ENCODE data around the gene MARCO. TPM values are rescaled to one million over a fixed set of nuclear protein-coding genes. Genes with fewer than 3 reads are reported as not detected.

Gene MARCO
- total RNA-seq, 1 donor from 2014 or later = not detected

DNA sequence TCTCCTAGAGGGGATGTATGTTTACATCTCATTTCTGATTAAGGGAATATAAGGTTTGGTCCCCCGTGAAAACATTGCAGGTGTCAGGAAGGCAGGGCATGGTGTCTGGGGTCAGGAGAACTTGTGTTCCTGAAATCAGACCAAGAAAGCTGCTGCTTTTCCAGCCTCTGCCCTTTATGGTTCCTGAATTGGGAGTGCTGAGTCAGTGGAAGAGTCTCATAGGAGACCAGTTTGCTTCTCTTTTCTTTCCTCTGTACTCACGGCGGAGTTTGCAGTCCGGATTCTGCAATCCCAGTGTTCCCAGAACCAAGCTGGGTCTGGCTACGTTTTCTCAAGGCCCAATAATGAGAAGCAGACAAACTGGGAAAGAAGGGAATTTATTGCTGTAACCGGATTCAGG is 5.1 kb upstream of the MARCO start:
- DNase-seq (ENCODE audit: low read depth) = no peak
- no peaks in the 10 kb centered on the region for H3K27me3 ChIP-seq (ENCODE audit: insufficient read depth, low read length)
- no peaks in the 10 kb centered on the region for H3K9me3 ChIP-seq (ENCODE audit: insufficient read depth, low read depth, low read length)
- FAIRE-seq = no peak
- no peaks in the 10 kb centered on the region for H3K79me2 ChIP-seq (ENCODE audit: insufficient read depth, low read length)
- TF ChIP-seq, protein P1, sequence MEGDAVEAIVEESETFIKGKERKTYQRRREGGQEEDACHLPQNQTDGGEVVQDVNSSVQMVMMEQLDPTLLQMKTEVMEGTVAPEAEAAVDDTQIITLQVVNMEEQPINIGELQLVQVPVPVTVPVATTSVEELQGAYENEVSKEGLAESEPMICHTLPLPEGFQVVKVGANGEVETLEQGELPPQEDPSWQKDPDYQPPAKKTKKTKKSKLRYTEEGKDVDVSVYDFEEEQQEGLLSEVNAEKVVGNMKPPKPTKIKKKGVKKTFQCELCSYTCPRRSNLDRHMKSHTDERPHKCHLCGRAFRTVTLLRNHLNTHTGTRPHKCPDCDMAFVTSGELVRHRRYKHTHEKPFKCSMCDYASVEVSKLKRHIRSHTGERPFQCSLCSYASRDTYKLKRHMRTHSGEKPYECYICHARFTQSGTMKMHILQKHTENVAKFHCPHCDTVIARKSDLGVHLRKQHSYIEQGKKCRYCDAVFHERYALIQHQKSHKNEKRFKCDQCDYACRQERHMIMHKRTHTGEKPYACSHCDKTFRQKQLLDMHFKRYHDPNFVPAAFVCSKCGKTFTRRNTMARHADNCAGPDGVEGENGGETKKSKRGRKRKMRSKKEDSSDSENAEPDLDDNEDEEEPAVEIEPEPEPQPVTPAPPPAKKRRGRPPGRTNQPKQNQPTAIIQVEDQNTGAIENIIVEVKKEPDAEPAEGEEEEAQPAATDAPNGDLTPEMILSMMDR (IDR thresholded peaks at IDR 0.05; ENCODE audit: insufficient read depth, low read depth, low read length) = no peak
- TF ChIP-seq EZH2 (IDR thresholded peaks at IDR 0.05; ENCODE audit: insufficient read depth, low read length) = no peak
- no peak overlapping the region for H3K9ac ChIP-seq (ENCODE audit: low read length)
- H2AFZ ChIP-seq (ENCODE audit: low read depth, low read length) = no peak overlapping the region
- H3K36me3 ChIP-seq (ENCODE audit: insufficient read depth, low read length) = no peaks in the 10 kb centered on the region
- peaks cover 2% of the 10 kb centered on the region for H3K36me3 Mint-ChIP-seq (ENCODE audit: low read depth, unreplicated experiment)
- no peak overlapping the region for H3K4me3 ChIP-seq (ENCODE audit: insufficient read depth, low read depth, low read length)
- H3K4me1 ChIP-seq (ENCODE audit: insufficient read depth, low read length) = no peaks in the 10 kb centered on the region
- H3K27me3 Mint-ChIP-seq (ENCODE audit: low read depth, unreplicated experiment) = peaks cover 43% of the 10 kb centered on the region
- no peak overlapping the region for H3K27ac ChIP-seq (ENCODE audit: low read depth, low read length)
- H3K9me3 Mint-ChIP-seq (ENCODE audit: unreplicated experiment) = peaks cover 17% of the 10 kb centered on the region
- no peak overlapping the region for H3K4me3 Mint-ChIP-seq (ENCODE audit: unreplicated experiment)
- H3K4me2 ChIP-seq (ENCODE audit: low read length) = no peak overlapping the region
- no peak overlapping the region for H3K27ac Mint-ChIP-seq (ENCODE audit: unreplicated experiment)
- H3K4me1 Mint-ChIP-seq (ENCODE audit: low read depth, unreplicated experiment) = no peaks in the 10 kb centered on the region
- H4K20me1 ChIP-seq (ENCODE audit: insufficient read depth, low read length) = no peaks in the 10 kb centered on the region

DNA sequence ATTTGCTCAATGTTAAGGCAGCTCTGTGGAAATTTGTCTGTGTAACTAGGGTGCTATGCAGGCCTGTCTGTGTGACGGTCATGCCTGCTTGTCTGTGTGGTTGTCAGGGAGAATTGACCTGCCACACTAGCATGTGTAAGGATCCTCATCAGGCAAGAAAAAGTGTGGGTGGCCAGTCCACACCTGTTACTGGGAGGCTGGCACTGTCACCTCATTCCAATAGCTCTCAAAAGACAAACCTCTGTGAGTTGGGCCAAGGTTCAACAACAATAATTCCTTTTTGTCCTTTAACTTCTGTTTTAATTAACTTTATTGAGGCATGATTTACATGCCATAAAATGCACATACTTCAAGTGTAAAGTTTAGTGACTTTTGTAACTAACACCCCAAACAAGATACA is 4.2 kb upstream of the MARCO start:
- H3K9ac ChIP-seq (ENCODE audit: low read length) = no peak overlapping the region
- no peaks in the 10 kb centered on the region for H3K4me1 ChIP-seq (ENCODE audit: insufficient read depth, low read length)
- H3K79me2 ChIP-seq (ENCODE audit: insufficient read depth, low read length) = no peaks in the 10 kb centered on the region
- no peak overlapping the region for H3K4me2 ChIP-seq (ENCODE audit: low read length)
- no peak overlapping the region for H3K4me3 Mint-ChIP-seq (ENCODE audit: unreplicated experiment)
- H3K9me3 ChIP-seq (ENCODE audit: insufficient read depth, low read depth, low read length) = no peaks in the 10 kb centered on the region
- no peak overlapping the region for H2AFZ ChIP-seq (ENCODE audit: low read depth, low read length)
- H3K4me1 Mint-ChIP-seq (ENCODE audit: low read depth, unreplicated experiment) = no peaks in the 10 kb centered on the region
- H3K27me3 ChIP-seq (ENCODE audit: insufficient read depth, low read length) = no peaks in the 10 kb centered on the region
- no peaks in the 10 kb centered on the region for H3K36me3 ChIP-seq (ENCODE audit: insufficient read depth, low read length)
- H3K4me3 ChIP-seq (ENCODE audit: insufficient read depth, low read depth, low read length) = no peak overlapping the region
- H3K36me3 Mint-ChIP-seq (ENCODE audit: low read depth, unreplicated experiment) = peaks cover 2% of the 10 kb centered on the region
- DNase-seq (ENCODE audit: low read depth) = no peak
- no peak overlapping the region for H3K27ac Mint-ChIP-seq (ENCODE audit: unreplicated experiment)
- FAIRE-seq = no peak
- H3K27me3 Mint-ChIP-seq (ENCODE audit: low read depth, unreplicated experiment) = peaks cover 50% of the 10 kb centered on the region
- H3K27ac ChIP-seq (ENCODE audit: low read depth, low read length) = no peak overlapping the region
- no peak for TF ChIP-seq EZH2 (IDR thresholded peaks at IDR 0.05; ENCODE audit: insufficient read depth, low read length)
- TF ChIP-seq, protein P1 (IDR thresholded peaks at IDR 0.05; ENCODE audit: insufficient read depth, low read depth, low read length) = no peak
- H3K9me3 Mint-ChIP-seq (ENCODE audit: unreplicated experiment) = peaks cover 12% of the 10 kb centered on the region
- no peaks in the 10 kb centered on the region for H4K20me1 ChIP-seq (ENCODE audit: insufficient read depth, low read length)

DNA sequence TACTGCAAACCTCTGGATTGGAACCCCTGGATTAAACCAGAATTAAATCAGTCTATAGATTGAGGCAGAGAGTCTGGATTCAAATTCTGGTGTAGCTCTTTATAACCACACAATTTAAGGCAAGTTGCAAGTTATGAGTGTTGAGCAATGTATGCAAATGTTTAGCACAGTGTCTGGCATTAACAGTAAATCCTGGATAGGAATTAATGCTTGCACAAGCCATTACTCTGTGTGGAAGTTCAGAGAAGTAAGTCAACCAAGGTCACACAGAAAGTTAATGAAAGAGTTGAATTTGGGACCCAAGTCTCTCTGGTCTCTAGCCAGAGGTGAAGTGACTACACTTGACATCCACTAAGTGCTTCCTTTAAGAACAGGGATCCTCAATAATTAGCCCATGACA is 2.0 kb upstream of the MARCO start:
- no peak overlapping the region for H3K4me3 Mint-ChIP-seq (ENCODE audit: unreplicated experiment)
- no peak overlapping the region for H3K27ac ChIP-seq (ENCODE audit: low read depth, low read length)
- TF ChIP-seq, protein P1 (IDR thresholded peaks at IDR 0.05; ENCODE audit: insufficient read depth, low read depth, low read length) = no peak
- TF ChIP-seq EZH2 (IDR thresholded peaks at IDR 0.05; ENCODE audit: insufficient read depth, low read length) = no peak

More for the DNA sequence above, 2.0 kb upstream of the MARCO start:
- H3K9me3 Mint-ChIP-seq (ENCODE audit: unreplicated experiment) = no peaks in the 10 kb centered on the region
- H3K27ac Mint-ChIP-seq (ENCODE audit: unreplicated experiment) = no peak overlapping the region
- no peaks in the 10 kb centered on the region for H3K4me1 Mint-ChIP-seq (ENCODE audit: low read depth, unreplicated experiment)
- FAIRE-seq = no peak
- Histone ChIP-seq H3K4me1 (ENCODE audit: insufficient read depth, low read length) (no peaks in the 10 kb centered on the region), H4K20me1 (ENCODE audit: insufficient read depth, low read length) (no peaks in the 10 kb centered on the region), H3K4me3 (ENCODE audit: insufficient read depth, low read depth, low read length) (no peak overlapping the region), H3K9ac (ENCODE audit: low read length) (no peak overlapping the region), H2AFZ (ENCODE audit: low read depth, low read length) (no peak overlapping the region), H3K4me2 (ENCODE audit: low read length) (no peak overlapping the region), H3K27me3 (ENCODE audit: insufficient read depth, low read length) (no peaks in the 10 kb centered on the region), H3K36me3 (ENCODE audit: insufficient read depth, low read length) (no peaks in the 10 kb centered on the region), H3K9me3 (ENCODE audit: insufficient read depth, low read depth, low read length) (no peaks in the 10 kb centered on the region), H3K79me2 (ENCODE audit: insufficient read depth, low read length) (no peaks in the 10 kb centered on the region)
- no peaks in the 10 kb centered on the region for H3K36me3 Mint-ChIP-seq (ENCODE audit: low read depth, unreplicated experiment)
- H3K27me3 Mint-ChIP-seq (ENCODE audit: low read depth, unreplicated experiment) = peaks cover 57% of the 10 kb centered on the region
- no peak for DNase-seq (ENCODE audit: low read depth)

Data from astrocyte (in vitro differentiated cells and primary cell).